Stimulated activated CD4-positive, alpha-beta T cell treated with anti-CD3 and anti-CD28 coated beads, Interleukin-2, amount 100 ng/mL, for 24 hours (primary cell): Measurements from ENCODE around the gene PPP1R16B.
A peak's percentile ranks its signal among the peaks of the same experiment; 100 is the strongest.

Experiments
- DNase-seq, 2 donors: peaks; one replicate each; pipeline ENCODE4 v3.0.0-alpha.2; 2020

Gene PPP1R16B

GRCh38 chr20:38902601-38903000 lies 97.1 kb downstream of the PPP1R16B start:
- DNase-seq, result no peak

GRCh38 chr20:38903335-38903734 lies 97.8 kb downstream of the PPP1R16B start:
- no peak for DNase-seq

- DNase-seq, result no peak
These were observed 99.9 kb downstream of the PPP1R16B start for GRCh38 chr20:38905375-38905774.

- no peak for DNase-seq
These were observed 102.6 kb downstream of the PPP1R16B start for GRCh38 chr20:38907918-38908677.

GRCh38 chr20:38915355-38915754 lies 109.9 kb downstream of the PPP1R16B start:
- no peak for DNase-seq

- DNase-seq, result no peak
These were observed 112.2 kb downstream of the PPP1R16B start for GRCh38 chr20:38917657-38918056.

GRCh38 chr20:38918172-38918571 lies 112.7 kb downstream of the PPP1R16B start:
- DNase-seq, result no peak

GRCh38 chr20:38919683-38920082 lies 114.2 kb downstream of the PPP1R16B start:
- DNase-seq, result no peak

- no peak for DNase-seq
These were observed 114.9 kb downstream of the PPP1R16B start for GRCh38 chr20:38920411-38920810.

- DNase-seq, result no peak
These were observed 115.4 kb downstream of the PPP1R16B start for GRCh38 chr20:38920851-38921250.

- DNase-seq, result no peak
These were observed 119.2 kb downstream of the PPP1R16B start for GRCh38 chr20:38924718-38925117.

GRCh38 chr20:38926142-38926933 lies 120.8 kb downstream of the PPP1R16B start, which contains the start of gene FAM83D:
Gene FAM83D (plus strand): TSS chr20:38926417. CDS start chr20:38926443, 26 bp downstream.
- peak; percentile 92 to 97 for DNase-seq

GRCh38 chr20:38926934-38927616 lies 121.6 kb downstream of the PPP1R16B start:
- no peak for DNase-seq

GRCh38 chr20:38927902-38928578 lies 122.5 kb downstream of the PPP1R16B start:
- no peak for DNase-seq

GRCh38 chr20:38930242-38930569 lies 124.7 kb downstream of the PPP1R16B start:
- no peak for DNase-seq

GRCh38 chr20:38931984-38932383 lies 126.5 kb downstream of the PPP1R16B start:
- no peak for DNase-seq

GRCh38 chr20:38932457-38933120 lies 127.1 kb downstream of the PPP1R16B start:
- no peak for DNase-seq

GRCh38 chr20:38934530-38934929 lies 129.0 kb downstream of the PPP1R16B start:
- no peak for DNase-seq

- DNase-seq, result no peak
These were observed 129.8 kb downstream of the PPP1R16B start for GRCh38 chr20:38935285-38935684.

- DNase-seq, result no peak
These were observed 130.5 kb downstream of the PPP1R16B start for GRCh38 chr20:38935967-38936407.

- no peak for DNase-seq
These were observed 131.5 kb downstream of the PPP1R16B start for GRCh38 chr20:38937000-38937399.

GRCh38 chr20:38937978-38938473 lies 132.5 kb downstream of the PPP1R16B start:
- DNase-seq, result no peak
